Measurements from ENCODE around the gene ZFX. TPM values are rescaled to one million over a fixed set of nuclear protein-coding genes. Genes with fewer than 3 reads are reported as not detected.

Gene ZFX
- total RNA-seq, 4 donors from 2014 or later, result 63.7 to 105 (median 68.2) TPM

DNA sequence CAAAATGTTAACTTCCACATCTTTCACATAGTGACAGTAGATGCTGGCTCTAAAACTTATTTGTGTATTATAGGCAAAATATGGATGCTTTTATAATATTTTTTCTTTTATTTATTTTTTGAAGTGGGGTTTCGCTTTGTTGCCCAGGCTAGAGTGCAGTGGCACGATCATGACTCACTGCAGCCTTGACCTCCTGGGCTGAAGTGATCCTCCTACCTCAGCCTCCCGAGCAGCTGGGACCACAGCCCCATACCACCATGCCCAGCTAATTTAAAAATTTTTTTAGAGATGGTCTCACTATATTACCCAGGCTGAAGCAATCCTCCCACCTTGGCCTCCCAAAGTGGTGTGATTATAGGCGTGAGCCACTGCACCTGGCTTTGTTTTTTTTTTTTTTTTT lies 48.6 kb downstream of the ZFX start:
- H3K36me3 ChIP-seq, result no peaks in the 10 kb centered on the region
- 94 to 96% methylated on average over 4 of the region's 4 CpGs for WGBS, 2 donors
- no peaks in the 10 kb centered on the region for H3K27me3 ChIP-seq
- no peak overlapping the region for H3K4me3 ChIP-seq (replicated peaks in 1 of 3)
- H3K9me3 ChIP-seq, result no peaks in the 10 kb centered on the region
- intact Hi-C loops (cut with DNase I), result no loop called here
- H3K27ac ChIP-seq, result no peak overlapping the region
- DNase-seq, result no peak
- H3K4me1 ChIP-seq, result peaks cover 28 to 36% of the 10 kb centered on the region in 2 donors
- no peak for TF ChIP-seq POLR2A (IDR thresholded peaks at IDR 0.05)
- TF ChIP-seq, protein P1, sequence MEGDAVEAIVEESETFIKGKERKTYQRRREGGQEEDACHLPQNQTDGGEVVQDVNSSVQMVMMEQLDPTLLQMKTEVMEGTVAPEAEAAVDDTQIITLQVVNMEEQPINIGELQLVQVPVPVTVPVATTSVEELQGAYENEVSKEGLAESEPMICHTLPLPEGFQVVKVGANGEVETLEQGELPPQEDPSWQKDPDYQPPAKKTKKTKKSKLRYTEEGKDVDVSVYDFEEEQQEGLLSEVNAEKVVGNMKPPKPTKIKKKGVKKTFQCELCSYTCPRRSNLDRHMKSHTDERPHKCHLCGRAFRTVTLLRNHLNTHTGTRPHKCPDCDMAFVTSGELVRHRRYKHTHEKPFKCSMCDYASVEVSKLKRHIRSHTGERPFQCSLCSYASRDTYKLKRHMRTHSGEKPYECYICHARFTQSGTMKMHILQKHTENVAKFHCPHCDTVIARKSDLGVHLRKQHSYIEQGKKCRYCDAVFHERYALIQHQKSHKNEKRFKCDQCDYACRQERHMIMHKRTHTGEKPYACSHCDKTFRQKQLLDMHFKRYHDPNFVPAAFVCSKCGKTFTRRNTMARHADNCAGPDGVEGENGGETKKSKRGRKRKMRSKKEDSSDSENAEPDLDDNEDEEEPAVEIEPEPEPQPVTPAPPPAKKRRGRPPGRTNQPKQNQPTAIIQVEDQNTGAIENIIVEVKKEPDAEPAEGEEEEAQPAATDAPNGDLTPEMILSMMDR (IDR thresholded peaks at IDR 0.05), result no peak

DNA sequence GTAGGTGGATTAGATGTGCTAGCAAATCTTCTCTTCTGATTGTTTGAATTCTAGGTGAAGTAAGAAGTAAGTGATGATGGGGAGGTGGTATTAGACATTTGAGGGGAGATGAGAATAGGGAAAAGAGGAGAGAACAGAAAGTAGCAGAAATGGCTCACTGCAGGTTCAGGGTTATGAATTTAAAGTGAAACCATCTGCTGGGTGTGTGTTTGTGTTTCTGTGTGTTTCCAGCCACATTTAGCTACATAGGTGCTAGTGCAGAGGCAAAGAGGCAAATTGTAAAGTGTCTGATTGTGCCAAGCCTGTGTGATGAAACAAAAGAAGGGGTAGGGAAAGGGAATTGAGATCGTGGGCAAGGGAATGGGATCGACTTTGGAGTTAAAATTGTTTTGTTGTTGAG lies 50.6 kb downstream of the ZFX start:
- no peak for DNase-seq
- WGBS, 2 donors, result 81 to 86% methylated on average over 2 of the region's 2 CpGs
- intact Hi-C loops (cut with DNase I), result loop anchor here (10.0 kb wide), 1 partner anchor 45 kb away; no protein-coding TSS in a partner anchor
- Histone ChIP-seq H3K27me3 (no peaks in the 10 kb centered on the region), H3K4me1 (peaks cover 28 to 30% of the 10 kb centered on the region in 2 donors), H3K36me3 (no peaks in the 10 kb centered on the region), H3K27ac (no peak overlapping the region), H3K9me3 (no peaks in the 10 kb centered on the region), H3K4me3 (replicated peaks in 1 of 3) (no peak overlapping the region)
- TF ChIP-seq, protein P1 (IDR thresholded peaks at IDR 0.05), result no peak

DNA sequence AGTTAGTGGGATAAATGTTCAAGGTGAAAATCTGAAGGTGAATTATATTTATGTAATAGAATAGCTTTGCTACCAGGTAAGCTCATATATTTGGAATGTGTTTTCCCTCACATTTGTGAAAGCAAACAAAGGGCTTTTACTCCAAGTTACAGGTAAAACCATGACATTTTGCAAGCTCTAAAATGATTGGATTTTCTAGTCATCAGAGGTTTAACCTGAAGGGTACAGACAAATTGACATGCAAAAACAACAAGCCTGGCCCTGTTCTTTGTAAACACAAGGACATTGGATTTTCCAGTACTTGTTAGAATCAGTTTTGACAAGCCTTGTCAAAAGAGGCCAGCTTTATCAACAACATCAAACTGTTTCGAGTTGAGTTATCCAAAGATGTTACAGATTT lies 51.7 kb downstream of the ZFX start:
- TF ChIP-seq POLR2A (IDR thresholded peaks at IDR 0.05), result no peak
- TF ChIP-seq, protein P1 (IDR thresholded peaks at IDR 0.05), result no peak
- Histone ChIP-seq H3K4me3 (replicated peaks in 1 of 3) (no peak overlapping the region), H3K27ac (no peak overlapping the region), H3K36me3 (no peaks in the 10 kb centered on the region), H3K27me3 (no peaks in the 10 kb centered on the region), H3K9me3 (no peaks in the 10 kb centered on the region), H3K4me1 (peaks cover 28 to 30% of the 10 kb centered on the region in 2 donors)
- WGBS, 2 donors, result 27 to 33% methylated on average over 1 of the region's 1 CpG
- DNase-seq, result no peak
- intact Hi-C loops (cut with DNase I), result loop anchor here (10.0 kb wide), 1 partner anchor 46 kb away; no protein-coding TSS in a partner anchor

DNA sequence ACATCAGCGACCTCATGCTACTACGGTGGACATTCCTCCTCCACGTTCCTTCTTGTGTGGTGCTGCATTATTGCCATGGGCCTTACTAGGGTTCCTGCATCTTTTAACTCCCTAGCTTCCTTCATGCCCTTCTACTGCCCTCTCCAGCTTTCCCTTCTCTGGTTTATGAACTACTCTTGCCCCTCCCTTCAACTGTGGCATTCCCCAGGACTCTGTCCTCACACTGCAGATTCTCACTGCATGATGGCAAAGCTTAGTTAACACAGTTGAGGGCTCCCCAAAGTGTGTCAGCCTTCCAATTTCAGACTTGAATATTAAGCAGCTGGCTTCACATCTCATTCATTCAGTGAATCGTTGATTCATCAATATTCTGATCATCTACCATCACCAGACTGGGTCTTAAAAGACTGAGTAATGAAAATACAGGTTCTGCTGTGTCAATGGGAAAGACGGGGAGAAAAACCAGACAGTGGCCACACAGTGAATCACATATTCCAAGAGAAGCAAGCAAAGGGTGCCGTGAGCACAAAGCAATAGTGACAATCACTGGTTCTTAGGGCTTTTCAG lies 53.0 kb downstream of the ZFX start:
- H3K4me3 ChIP-seq (replicated peaks in 1 of 3), result no peak overlapping the region
- no peaks in the 10 kb centered on the region for H3K27me3 ChIP-seq
- no peak overlapping the region for H3K27ac ChIP-seq
- 79 to 80% methylated on average over 6 of the region's 6 CpGs for WGBS, 2 donors
- H3K4me1 ChIP-seq, result peaks cover 25 to 30% of the 10 kb centered on the region in 2 donors
- no peak for DNase-seq
- TF ChIP-seq, protein P1 (IDR thresholded peaks at IDR 0.05), result no peak
- H3K36me3 ChIP-seq, result peaks cover 0 to 1% of the 10 kb centered on the region in 2 donors
- intact Hi-C loops (cut with DNase I), result loop anchor here (10.0 kb wide), 1 partner anchor 48 kb away; no protein-coding TSS in a partner anchor
- no peaks in the 10 kb centered on the region for H3K9me3 ChIP-seq

DNA sequence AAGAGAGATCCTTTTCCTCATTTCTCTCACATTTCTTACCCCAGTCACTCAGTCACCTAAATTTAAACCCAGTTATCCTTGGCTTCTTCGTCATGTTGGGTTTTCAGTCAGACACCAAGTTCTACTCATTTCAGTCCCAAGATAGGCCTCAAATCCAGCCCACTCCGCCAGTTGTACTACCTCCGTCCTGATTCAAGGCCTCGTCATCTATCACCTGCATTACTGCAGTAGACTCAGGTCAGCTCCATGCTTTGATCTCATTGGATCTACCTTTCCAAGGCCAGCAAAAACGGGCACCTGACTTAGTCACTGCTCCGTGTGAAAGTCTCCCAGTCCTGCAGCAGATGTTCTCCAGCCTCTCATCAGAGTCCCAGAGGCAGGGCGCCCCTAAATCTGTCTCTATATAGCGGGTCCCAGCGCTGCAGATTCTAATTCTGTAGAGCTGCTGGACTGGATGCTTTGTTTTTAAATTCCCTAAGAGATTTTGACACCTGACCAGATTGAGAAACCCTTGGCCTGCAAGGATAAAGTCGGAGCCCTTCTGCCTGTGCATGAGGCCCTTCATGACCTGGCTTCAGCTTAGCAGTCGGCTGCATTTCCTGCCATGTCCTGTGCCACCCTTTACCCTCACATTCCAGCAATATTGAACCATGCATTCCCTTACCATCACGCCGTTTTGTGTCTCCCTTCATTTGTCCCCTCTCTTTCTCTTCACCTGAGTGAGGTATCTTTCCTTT lies 53.7 kb downstream of the ZFX start:
- no peak for DNase-seq
- 91% methylated on average over 13 of the region's 13 CpGs for WGBS, 2 donors
- Histone ChIP-seq H3K27me3 (no peaks in the 10 kb centered on the region), H3K9me3 (no peaks in the 10 kb centered on the region), H3K27ac (no peak overlapping the region), H3K36me3 (peaks cover 4 to 8% of the 10 kb centered on the region in 2 donors), H3K4me1 (peaks cover 25 to 30% of the 10 kb centered on the region in 2 donors), H3K4me3 (replicated peaks in 1 of 3) (no peak overlapping the region)
- intact Hi-C loops (cut with DNase I), result loop anchor here (10.0 kb wide), 1 partner anchor 48 kb away; no protein-coding TSS in a partner anchor
- TF ChIP-seq, protein P1 (IDR thresholded peaks at IDR 0.05), result no peak
- TF ChIP-seq POLR2A (IDR thresholded peaks at IDR 0.05), result no peak

Data from thyroid gland (tissue), 4 donors.